HepG2 (cell line): ENCODE results near the gene ABCC3. TPM values are rescaled to one million over a fixed set of nuclear protein-coding genes. Genes with fewer than 3 reads are reported as not detected.

ENCODE experiments used
- ATAC-seq: fragments of 200-7000 bp; cut with Tn5 transposase; 3 replicates; pipeline ENCODE4 v1.9.1; 2020; ENCODE audit warnings: mild to moderate bottlenecking, moderate library complexity
- BruUV-seq: library from RNA; stranded (reverse); fragments of 400-500 nt; replicated peaks from 2 replicates; lab custom pipeline; 2021; lab: Mats Ljungman, UMichigan
- CTCF ChIA-PET: fragments of 300-600 bp; formaldehyde crosslinking; extraction: SDS; loops from one replicate; lab custom pipeline; 2021; ENCODE audit warnings: low total read pairs, inconsistent platforms, low intra/inter-chr PET ratio; lab: Yijun Ruan, JAX
- POLR2A ChIA-PET: fragments of 350-600 bp; sonication (Branson Sonifier 250); formaldehyde crosslinking; loops from one replicate; lab custom pipeline; 2020; ENCODE audit warnings: antibody characterized with exemption, inconsistent platforms; lab: Yijun Ruan, JAX
- DNase-seq: peaks from one replicate; pipeline ENCODE4 v3.0.0-alpha.2; 2015; ENCODE audit warnings: low spot score
- FAIRE-seq: peaks from 3 replicates; lab custom pipeline; 2011; peaks lifted over from hg19 to GRCh38; lab: Jason Lieb, UNC
- H2AFZ ChIP-seq: one replicate; pipeline ENCODE4 v1.6.1; 2011; ENCODE audit warnings: low read length, inconsistent platforms
- H3K27ac ChIP-seq: fragments of 300-600 bp; 3 replicates; pipeline ENCODE4 v1.8.0; 2011; ENCODE audit warnings: mixed run types, mild to moderate bottlenecking, mixed read lengths, low read length, inconsistent platforms; ENCODE audit not compliant: insufficient read depth; ENCODE audit errors: extremely low read length
- H3K27me3 ChIP-seq, 2 experiments: fragments of 200-600 bp in 1 of 2; 2 replicates in 1 of 2; 3 replicates in 1 of 2; pipeline versions ENCODE4 v1.6.0 to v1.8.0; 2011; ENCODE audit warnings: low read length in 2 of 2, mild to moderate bottlenecking in 2 of 2, moderate library complexity in 2 of 2, inconsistent platforms in 1 of 2; ENCODE audit not compliant: insufficient read depth in 2 of 2, control insufficient read depth in 1 of 2
- H3K36me3 ChIP-seq, 2 experiments: fragments of 200-600 bp in 1 of 2; replicated peaks in 1 of 2; 2 replicates in 1 of 2; 3 replicates in 1 of 2; pipeline versions ENCODE4 v1.5.1 to v1.8.0; 2011; ENCODE audit warnings: low read length in 2 of 2, inconsistent platforms in 1 of 2; ENCODE audit not compliant: insufficient read depth in 2 of 2, control insufficient read depth in 1 of 2
- H3K4me1 ChIP-seq: 2 replicates; pipeline ENCODE4 v1.5.1; 2012; ENCODE audit warnings: low read length, inconsistent platforms; ENCODE audit not compliant: insufficient read depth
- H3K4me2 ChIP-seq: 2 replicates; pipeline ENCODE4 v1.6.0; 2011; ENCODE audit warnings: low read depth, low read length, inconsistent platforms
- H3K4me3 ChIP-seq, 3 experiments: fragments of 200-600 bp in 1 of 3; sonication (generic), shearing (Covaris generic) in 1 of 3; replicated peaks in 1 of 3; 2 replicates each; pipeline ENCODE4 v1.5.1; 2011 to 2016; ENCODE audit warnings: low read length in 3 of 3, inconsistent platforms in 2 of 3, low read depth in 2 of 3, mild to moderate bottlenecking in 2 of 3, control low read depth in 1 of 3, mixed read lengths in 1 of 3; ENCODE audit not compliant: insufficient read depth in 1 of 3
- H3K79me2 ChIP-seq: one replicate; pipeline ENCODE4 v1.6.1; 2011; ENCODE audit warnings: low read length, inconsistent platforms; ENCODE audit not compliant: insufficient read depth
- H3K9ac ChIP-seq: 2 replicates; pipeline ENCODE4 v1.6.0; 2011; ENCODE audit warnings: mild to moderate bottlenecking, low read depth, low read length, inconsistent platforms; ENCODE audit not compliant: insufficient read depth
- H3K9me3 ChIP-seq: 2 replicates; pipeline ENCODE4 v1.5.1; 2012; ENCODE audit warnings: mild to moderate bottlenecking, low read length
- H4K20me1 ChIP-seq: 2 replicates; pipeline ENCODE4 v1.6.0; 2011; ENCODE audit warnings: inconsistent platforms, mild to moderate bottlenecking, low read length, moderate library complexity; ENCODE audit not compliant: insufficient read depth
- HOXA7 ChIP-seq: sonication (generic); formaldehyde crosslinking; IDR thresholded peaks from 2 replicates; pipeline ENCODE4 v1.8.1; 2022; ENCODE audit warnings: mild to moderate bottlenecking, missing genetic modification reagents, moderate library complexity
- RNF2 ChIP-seq: fragments of 450-650 bp; conservative IDR thresholded peaks from 2 replicates; pipeline ENCODE4 v1.6.1; 2016; ENCODE audit warnings: low read depth
- TAF1 ChIP-seq: sonication (generic); formaldehyde crosslinking; IDR thresholded peaks from 2 replicates; pipeline ENCODE4 v1.4.0; 2020; ENCODE audit warnings: missing genetic modification reagents
- ZBTB20 ChIP-seq: sonication (generic); formaldehyde crosslinking; IDR thresholded peaks from 2 replicates; pipeline ENCODE4 v1.8.1; 2023; ENCODE audit warnings: missing genetic modification reagents, low read depth, mild to moderate bottlenecking, borderline replicate concordance
- ZKSCAN5 ChIP-seq: sonication (generic); formaldehyde crosslinking; IDR thresholded peaks from 2 replicates; pipeline ENCODE4 v1.5.1; 2020; ENCODE audit warnings: mild to moderate bottlenecking, missing genetic modification reagents
- ZNF232 ChIP-seq: sonication (generic); formaldehyde crosslinking; IDR thresholded peaks from 2 replicates; pipeline ENCODE4 v1.4.0; 2020; ENCODE audit warnings: missing genetic modification reagents, borderline replicate concordance
- ZNF335 ChIP-seq: sonication (generic); formaldehyde crosslinking; IDR thresholded peaks from 2 replicates; pipeline ENCODE4 v1.4.0; 2020; ENCODE audit warnings: missing genetic modification reagents
- ZNF510 ChIP-seq: sonication (generic); formaldehyde crosslinking; IDR thresholded peaks from 2 replicates; pipeline ENCODE4 v1.4.0; 2020; ENCODE audit warnings: low read depth, mild to moderate bottlenecking, missing genetic modification reagents
- WGBS: methylation state at CpG from one replicate; pipeline ENCODE4 v1.1.6; 2017; ENCODE audit warnings: low lambda C conversion rate; 5-methylcytosine and 5-hydroxymethylcytosine counted together
- in situ Hi-C: cut with HindIII; loops from 2 replicates; pipeline ENCODE4 v1.10.0; 2017; ENCODE audit warnings: low pct_unique_long_range_greater_than_20kb; ENCODE audit not compliant: extremely low pct_ligation_motif_present
- intact Hi-C: fragments of 100-400 bp; cut with micrococcal nuclease; formaldehyde crosslinking; loops from one replicate; pipeline ENCODE4 v1.10.0; 2022; ENCODE audit not compliant: unreplicated experiment
- polyA plus RNA-seq, 8 experiments: library from polyadenylated mRNA; depleted of rRNA in 3 of 8; stranded (reverse) in 7 of 8; unstranded in 1 of 8; fragments of >200 nt; fragmentation: Illumina TruSeq in 4 of 8; extraction: Trizol in 4 of 8; gene quantifications; 2 replicates each; pipeline versions ENCODE4 v1.2.1 to v1.2.3, GENCODE V29; 2011 to 2016; ENCODE audit warnings: low read depth in 4 of 8, missing spikeins in 1 of 8, mixed read lengths in 1 of 8; ENCODE audit not compliant: insufficient read depth in 1 of 8
- total RNA-seq, 5 experiments: library from RNA; depleted of rRNA; stranded (reverse); fragments of >200 nt; fragmentation: Illumina TruSeq; extraction: Trizol; gene quantifications; 2 replicates each; pipeline ENCODE4 v1.2.3, GENCODE V29; 2016; ENCODE audit warnings: low read depth in 1 of 5
- TF ChIP-seq, protein P1 (sequence below), 2 experiments: sonication (generic) in 1 of 2; formaldehyde crosslinking in 1 of 2; IDR thresholded peaks; 2 replicates each; pipeline versions ENCODE4 v1.6.1 to v1.9.0; 2014 to 2022; ENCODE audit warnings: antibody characterized with exemption in 1 of 2, borderline replicate concordance in 1 of 2, inconsistent platforms in 1 of 2, low read depth in 1 of 2, missing genetic modification reagents in 1 of 2
- TF ChIP-seq, protein P2 (sequence below): sonication (generic); formaldehyde crosslinking; conservative IDR thresholded peaks from 2 replicates; pipeline ENCODE4 v1.8.1; 2023; ENCODE audit warnings: missing genetic modification reagents
- TF ChIP-seq, protein P3 (sequence below): sonication (generic); formaldehyde crosslinking; IDR thresholded peaks from 2 replicates; pipeline ENCODE4 v1.4.0; 2020; ENCODE audit warnings: missing genetic modification reagents

The ABCC3 gene
- total and polyA plus RNA-seq, 2 of the 13 experiments (the other 11 are each of a cell fraction or from before 2014, with no cell fraction given): 25.2 to 50.7 TPM

DNA sequence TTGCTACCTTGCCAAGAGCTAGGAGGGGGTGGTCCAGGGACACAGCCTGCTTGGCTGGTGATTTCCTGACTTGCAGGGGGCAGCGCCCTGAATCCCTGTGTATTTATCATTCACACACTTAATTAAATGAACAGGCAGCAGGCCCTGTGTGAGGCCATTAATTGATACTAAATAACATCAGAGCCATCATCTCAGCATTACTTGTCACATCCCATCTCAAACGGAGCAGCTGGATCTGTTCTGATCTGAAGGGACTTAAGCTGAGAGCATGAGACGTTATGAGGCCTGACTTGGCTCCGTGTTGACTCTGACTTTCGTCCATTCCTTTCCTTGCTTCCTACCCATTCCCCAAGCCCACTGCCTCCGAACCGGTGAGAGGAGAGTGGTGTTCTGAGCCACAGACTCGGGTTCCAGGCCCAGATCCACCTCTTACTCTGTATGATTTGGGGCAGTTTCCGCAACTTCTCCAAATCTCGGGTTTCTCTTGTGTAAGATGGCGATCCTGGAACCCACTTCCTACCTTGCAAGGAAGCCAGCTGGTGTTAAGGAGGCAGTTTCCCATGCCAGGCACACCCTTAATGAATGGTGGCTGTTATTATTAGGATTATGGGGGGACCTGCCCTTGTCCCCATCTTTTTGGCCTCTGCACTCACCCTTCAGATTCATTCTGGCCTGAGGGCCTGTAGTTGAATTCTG, 40.4 kb upstream of the ABCC3 start:
- no peak overlapping the region for H3K4me3 ChIP-seq
- no peak overlapping the region for H3K4me2 ChIP-seq
- no peaks in the 10 kb centered on the region for H3K79me2 ChIP-seq
- H3K36me3 ChIP-seq: no peaks in the 10 kb centered on the region; a peak in 1 of 5 replicates
- POLR2A ChIA-PET: no interaction called here
- no peak overlapping the region for H3K27ac ChIP-seq
- in situ Hi-C loops: no loop called here
- ATAC-seq (no peak), DNase-seq (no peak), FAIRE-seq (no peak)
- BruUV-seq: no TSS peak
- no peaks in the 10 kb centered on the region for H3K9me3 ChIP-seq
- no peak overlapping the region for H3K9ac ChIP-seq
- H2AFZ ChIP-seq: no peak overlapping the region
- peaks cover 28 to 89% of the 10 kb centered on the region in 2 experiments; a peak in 4 of 5 replicates for H3K27me3 ChIP-seq
- no peaks in the 10 kb centered on the region; the same call in 1 of the 2 replicates for H4K20me1 ChIP-seq
- 30% methylated on average over 11 of the region's 11 CpGs for WGBS
- intact Hi-C loops: no loop called here
- peaks cover 18% of the 10 kb centered on the region for H3K4me1 ChIP-seq
- CTCF ChIA-PET: no interaction called here
- TF ChIP-seq, protein P1, sequence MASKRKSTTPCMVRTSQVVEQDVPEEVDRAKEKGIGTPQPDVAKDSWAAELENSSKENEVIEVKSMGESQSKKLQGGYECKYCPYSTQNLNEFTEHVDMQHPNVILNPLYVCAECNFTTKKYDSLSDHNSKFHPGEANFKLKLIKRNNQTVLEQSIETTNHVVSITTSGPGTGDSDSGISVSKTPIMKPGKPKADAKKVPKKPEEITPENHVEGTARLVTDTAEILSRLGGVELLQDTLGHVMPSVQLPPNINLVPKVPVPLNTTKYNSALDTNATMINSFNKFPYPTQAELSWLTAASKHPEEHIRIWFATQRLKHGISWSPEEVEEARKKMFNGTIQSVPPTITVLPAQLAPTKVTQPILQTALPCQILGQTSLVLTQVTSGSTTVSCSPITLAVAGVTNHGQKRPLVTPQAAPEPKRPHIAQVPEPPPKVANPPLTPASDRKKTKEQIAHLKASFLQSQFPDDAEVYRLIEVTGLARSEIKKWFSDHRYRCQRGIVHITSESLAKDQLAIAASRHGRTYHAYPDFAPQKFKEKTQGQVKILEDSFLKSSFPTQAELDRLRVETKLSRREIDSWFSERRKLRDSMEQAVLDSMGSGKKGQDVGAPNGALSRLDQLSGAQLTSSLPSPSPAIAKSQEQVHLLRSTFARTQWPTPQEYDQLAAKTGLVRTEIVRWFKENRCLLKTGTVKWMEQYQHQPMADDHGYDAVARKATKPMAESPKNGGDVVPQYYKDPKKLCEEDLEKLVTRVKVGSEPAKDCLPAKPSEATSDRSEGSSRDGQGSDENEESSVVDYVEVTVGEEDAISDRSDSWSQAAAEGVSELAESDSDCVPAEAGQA (IDR thresholded peaks at IDR 0.05; ENCODE audit: low read depth): no peak
- TF ChIP-seq, protein P1 (CRISPR knock-in tag; IDR thresholded peaks at IDR 0.05; ENCODE audit: borderline replicate concordance): no peak
- TF ChIP-seq ZNF232: no peak
- TF ChIP-seq HOXA7: no peak
- no peak for TF ChIP-seq ZNF510 (CRISPR knock-in tag)
- TF ChIP-seq, protein P2, sequence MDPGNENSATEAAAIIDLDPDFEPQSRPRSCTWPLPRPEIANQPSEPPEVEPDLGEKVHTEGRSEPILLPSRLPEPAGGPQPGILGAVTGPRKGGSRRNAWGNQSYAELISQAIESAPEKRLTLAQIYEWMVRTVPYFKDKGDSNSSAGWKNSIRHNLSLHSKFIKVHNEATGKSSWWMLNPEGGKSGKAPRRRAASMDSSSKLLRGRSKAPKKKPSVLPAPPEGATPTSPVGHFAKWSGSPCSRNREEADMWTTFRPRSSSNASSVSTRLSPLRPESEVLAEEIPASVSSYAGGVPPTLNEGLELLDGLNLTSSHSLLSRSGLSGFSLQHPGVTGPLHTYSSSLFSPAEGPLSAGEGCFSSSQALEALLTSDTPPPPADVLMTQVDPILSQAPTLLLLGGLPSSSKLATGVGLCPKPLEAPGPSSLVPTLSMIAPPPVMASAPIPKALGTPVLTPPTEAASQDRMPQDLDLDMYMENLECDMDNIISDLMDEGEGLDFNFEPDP (CRISPR knock-in tag): no peak
- TF ChIP-seq, protein P3, sequence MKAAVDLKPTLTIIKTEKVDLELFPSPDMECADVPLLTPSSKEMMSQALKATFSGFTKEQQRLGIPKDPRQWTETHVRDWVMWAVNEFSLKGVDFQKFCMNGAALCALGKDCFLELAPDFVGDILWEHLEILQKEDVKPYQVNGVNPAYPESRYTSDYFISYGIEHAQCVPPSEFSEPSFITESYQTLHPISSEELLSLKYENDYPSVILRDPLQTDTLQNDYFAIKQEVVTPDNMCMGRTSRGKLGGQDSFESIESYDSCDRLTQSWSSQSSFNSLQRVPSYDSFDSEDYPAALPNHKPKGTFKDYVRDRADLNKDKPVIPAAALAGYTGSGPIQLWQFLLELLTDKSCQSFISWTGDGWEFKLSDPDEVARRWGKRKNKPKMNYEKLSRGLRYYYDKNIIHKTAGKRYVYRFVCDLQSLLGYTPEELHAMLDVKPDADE (CRISPR knock-in tag): no peak
- no peak for TF ChIP-seq TAF1
- no peak for TF ChIP-seq ZBTB20 (CRISPR knock-in tag)
- TF ChIP-seq ZNF335 (CRISPR knock-in tag): no peak
- no peak for TF ChIP-seq ZKSCAN5 (CRISPR knock-in tag)
- TF ChIP-seq RNF2: no peak
